ENCODE data around the gene TRIP6.
"Not testable (repeated sequence)": the region's sequence is repeated elsewhere in the genome, so short reads cannot be mapped to it uniquely, and the experiment has no call there.

The TRIP6 gene

DNA sequence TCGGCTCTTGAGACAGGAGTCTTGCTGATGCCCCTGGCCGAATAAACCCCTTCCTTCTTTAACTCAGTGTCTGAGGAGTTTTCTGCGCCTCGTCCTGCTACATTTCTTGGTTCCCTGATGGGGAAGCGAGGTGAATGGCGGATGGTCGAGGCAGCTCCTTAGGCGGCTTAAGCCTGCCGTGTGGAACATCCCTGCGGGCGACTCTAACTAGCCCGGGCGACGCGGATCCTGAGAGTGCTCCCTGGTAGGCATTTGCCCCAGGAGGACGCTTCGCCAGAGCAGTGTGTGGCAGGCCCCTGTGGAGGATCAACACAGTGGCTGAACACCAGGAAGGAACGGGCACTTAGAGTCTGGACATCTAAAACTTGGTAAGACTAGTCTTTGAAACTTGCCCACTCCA lies 27.8 kb upstream of the TRIP6 start:
- no peak for DNase-seq

DNA sequence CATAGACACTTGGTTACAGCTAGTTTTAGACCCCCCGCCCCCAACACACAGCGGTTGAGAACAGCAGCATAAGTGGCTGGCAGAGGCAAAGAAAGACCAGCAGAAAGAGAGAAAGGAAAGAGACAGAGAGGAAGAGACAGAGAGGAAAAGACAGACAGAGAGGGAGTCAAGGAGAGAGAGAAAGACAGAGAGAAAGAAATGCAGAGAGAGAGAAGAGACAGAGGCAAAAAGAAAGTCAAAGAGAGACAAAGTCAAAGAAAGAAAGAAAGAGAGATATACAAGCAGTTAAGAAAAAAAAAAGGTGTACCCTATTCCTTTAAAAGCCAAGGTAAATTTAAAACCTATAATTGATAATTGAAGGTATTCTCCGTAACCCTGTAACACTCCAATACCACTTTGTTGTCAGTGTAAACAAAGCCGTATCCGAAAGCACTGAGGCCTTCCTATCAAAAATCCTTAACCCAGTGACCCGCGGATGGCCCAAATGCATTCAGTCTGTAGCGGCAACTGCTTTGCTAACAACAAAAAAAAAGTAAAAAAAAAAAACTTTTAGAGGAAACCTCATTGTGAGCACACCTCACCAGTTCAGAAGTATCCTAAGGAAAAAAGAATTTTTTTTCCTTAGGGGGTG lies 26.6 kb upstream of the TRIP6 start:
- no peak for DNase-seq

DNA sequence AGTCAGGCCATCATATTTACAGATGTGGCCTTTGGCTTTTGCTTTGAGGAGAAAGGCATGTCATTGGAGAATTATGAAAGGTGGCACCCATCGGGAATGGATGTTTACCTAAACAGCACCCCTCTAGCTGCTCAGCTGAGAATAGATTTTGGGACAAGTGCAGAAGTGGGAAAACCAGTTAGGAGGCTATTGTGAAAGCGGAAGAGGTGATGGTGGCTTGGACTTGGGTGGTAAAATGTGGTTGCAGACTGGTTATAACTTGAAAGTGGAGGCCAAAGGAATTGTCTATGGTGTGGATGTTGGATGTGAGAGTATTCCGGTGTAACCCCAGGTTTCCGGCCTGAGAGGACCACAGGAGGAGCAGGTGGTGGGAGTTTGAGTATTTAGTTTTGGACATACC lies 19.8 kb upstream of the TRIP6 start:
- DNase-seq: no peak

DNA sequence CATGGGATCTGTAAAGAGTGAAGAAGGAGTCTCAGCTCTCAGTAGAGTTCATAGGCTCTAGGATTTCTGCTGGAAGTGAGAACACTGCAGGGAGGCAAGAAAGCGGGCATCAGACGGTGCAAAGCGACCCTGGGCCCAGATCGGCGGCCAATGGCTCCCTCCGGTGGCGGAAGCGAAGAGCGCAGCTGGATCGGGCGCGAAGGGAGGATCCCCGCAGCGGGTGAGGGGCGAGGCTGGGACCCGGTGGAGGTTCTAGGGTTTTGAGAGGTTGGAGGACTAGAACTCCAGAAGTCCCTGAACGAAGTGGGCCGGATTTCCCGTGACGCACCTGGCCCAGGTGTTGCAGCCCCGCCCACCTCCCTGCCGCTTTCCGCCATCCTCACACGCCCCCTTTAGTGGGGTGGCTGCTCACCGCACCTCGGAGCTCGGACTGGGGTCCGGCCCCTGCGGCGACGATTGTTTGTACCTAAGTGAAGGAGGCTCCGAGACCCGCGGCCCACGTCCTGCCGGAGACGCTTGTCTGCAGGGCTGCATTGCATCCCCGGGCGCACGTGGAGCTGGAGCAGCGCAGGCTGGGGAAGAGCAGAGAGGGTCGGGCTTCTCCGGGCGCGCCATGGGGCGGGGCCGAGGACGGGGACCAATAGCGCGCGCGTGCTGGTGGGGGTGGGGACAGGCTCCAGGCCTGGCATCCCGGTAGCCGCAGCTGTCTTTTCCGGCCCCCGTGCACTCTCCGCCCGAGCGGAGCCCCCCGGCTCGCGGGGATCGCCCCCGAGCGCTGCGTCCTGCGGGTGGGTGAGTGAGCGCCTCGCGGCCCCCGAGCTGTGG lies 14.9 kb upstream of the TRIP6 start, which contains the start of gene SLC12A9:
Gene SLC12A9, plus strand, starts transcription at position 666 of the 825 bp plus-strand sequence. CDS start 1,485 bp downstream, outside the sequence.
- DNase-seq: peak; percentile 82

DNA sequence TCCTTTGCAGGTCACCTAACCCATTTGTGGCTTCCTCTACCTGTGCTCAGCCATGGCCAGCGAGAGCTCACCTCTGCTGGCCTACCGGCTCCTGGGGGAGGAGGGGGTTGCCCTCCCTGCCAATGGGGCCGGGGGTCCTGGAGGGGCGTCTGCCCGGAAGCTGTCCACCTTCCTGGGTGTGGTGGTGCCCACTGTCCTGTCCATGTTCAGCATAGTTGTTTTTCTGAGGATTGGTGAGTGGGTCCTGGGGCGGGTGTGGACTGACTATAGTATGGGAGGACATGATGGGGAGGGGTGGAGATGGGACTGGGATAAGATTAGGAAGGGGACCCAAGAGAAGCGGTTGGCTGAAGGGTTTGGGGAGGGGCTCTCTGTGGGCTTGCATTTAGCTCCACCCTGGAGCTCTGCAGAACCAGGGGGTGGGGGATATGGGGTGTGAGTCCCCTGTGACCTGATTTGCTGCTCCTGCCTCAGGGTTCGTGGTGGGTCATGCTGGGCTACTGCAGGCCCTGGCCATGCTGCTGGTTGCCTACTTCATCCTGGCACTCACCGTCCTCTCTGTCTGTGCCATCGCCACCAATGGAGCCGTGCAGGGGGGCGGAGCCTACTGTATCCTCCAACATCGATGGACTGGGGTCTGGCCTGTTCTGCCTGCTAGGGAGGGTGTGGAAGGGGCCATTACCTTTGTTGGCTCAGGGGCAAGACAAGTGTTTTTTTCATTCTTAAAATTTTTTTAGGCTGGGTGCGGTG lies 12.9 kb upstream of the TRIP6 start:
- no peak for DNase-seq

DNA sequence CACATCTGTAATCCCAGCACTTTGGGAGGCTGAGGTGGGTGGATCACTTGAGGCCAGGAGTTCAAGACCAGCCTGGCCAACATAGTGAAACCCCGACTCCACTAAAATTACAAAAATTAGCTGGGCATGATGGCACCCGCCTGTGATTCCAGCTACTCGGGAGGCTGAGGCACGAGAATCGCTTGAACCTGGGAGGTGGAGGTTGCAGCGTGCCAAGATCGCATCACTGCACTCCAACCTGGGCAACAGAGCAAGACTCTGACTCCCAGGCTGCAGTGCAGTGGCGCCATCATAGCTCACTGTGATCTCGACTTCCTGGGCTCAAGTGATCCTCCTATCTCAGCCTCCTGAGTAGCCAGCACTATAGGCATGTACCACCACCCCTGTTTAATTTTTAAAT lies 12.3 kb upstream of the TRIP6 start:
- not testable (repeated sequence) for DNase-seq

DNA sequence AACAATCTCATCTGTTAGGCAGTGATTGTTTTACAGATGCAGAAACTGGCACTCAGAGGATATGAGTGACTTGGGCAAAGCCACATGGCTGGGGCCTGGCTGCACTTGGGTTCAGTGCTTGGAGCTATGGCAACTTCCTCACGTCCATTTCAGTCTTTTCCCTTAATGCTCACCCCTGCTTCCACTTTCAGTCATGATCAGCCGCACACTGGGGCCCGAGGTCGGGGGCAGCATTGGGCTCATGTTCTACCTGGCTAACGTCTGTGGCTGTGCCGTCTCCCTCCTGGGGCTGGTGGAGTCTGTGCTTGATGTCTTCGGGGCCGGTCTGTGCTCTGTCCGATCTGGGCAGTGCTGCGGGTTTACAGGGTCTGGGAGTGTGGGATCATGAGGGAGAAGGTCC lies 11.7 kb upstream of the TRIP6 start:
- no peak for DNase-seq

DNA sequence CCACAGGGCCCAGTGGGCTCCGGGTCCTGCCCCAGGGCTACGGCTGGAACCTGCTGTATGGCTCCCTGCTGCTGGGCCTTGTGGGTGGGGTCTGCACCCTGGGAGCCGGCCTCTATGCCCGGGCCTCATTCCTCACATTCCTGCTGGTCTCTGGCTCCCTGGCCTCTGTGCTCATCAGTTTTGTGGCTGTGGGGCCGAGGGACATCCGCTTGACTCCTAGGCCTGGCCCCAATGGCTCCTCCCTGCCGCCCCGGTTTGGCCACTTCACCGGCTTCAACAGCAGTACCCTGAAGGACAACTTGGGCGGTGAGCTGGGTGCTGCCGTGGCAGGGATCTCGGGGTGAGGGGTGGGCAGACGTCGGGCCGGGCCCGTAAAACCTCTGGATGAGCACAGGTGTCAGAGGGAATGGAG lies 10.3 kb upstream of the TRIP6 start:
- no peak for DNase-seq

DNA sequence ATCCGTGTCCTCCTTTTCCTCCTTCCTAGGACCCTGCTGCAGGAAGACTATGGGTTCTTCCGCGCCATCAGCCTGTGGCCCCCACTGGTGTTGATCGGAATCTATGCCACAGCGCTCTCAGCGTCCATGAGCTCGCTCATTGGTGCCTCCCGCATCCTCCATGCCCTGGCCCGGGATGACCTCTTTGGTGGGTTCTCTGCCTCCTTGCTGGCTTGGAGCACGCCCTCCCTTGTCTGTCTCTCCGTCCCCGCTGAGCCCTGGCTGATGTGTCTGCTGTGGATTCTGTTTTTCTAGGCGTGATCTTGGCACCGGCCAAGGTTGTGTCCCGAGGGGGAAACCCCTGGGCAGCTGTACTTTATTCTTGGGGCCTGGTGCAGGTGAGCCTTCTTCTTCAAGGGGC lies 7.3 kb upstream of the TRIP6 start:
- no peak for DNase-seq

DNA sequence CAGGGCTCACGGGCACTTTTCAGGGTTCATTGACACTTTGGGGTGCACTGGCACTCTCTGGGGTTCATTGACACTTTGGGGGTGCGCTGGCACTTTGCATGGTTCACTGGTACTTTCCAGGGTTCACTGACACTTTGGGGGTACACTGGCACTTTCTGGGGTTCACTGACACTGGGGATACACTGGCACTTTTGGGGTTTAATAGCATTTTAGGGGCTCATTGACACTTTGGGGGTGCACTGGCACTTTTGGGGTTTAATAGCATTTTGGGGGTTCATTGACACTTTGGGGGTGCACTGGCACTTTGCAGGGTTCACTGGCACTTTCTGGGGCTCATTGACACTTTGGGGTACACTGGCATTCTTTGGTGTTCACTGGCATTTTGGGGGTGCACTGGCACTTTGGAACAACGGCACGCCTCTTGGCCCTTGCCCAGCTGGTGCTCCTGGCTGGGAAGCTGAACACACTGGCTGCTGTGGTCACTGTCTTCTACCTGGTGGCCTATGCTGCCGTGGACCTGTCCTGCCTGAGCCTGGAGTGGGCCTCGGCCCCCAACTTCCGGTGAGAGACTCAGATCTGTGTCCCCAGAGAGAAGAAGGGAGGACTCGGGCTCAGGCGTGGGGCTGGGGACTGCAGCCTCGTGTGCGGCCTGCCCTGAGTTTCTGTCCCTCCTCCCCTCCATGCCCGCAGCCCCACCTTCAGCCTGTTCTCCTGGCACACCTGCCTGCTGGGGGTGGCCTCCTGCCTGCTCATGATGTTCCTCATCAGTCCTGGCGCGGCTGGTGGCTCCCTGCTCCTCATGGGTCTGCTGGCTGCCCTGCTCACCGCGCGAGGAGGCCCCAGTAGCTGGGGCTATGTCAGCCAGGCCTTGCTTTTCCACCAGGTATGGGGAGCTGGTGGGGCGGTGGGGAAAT lies 6.2 kb upstream of the TRIP6 start:
- no peak for DNase-seq

DNA sequence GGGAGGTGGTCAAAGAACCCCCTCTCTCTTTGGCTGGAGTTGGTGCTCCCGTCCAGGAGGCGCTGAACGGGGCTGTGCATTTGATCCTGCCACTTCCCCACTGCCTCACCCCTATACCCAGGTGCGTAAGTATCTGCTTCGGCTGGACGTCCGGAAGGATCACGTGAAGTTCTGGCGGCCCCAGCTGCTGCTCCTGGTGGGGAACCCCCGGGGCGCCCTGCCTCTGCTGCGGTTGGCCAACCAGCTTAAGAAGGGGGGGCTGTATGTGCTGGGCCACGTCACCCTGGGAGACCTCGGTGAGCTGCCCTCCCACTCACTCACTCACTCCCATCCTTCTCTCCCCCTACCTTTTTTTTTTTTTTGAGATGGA lies 5.6 kb upstream of the TRIP6 start:
- DNase-seq: no peak

DNA sequence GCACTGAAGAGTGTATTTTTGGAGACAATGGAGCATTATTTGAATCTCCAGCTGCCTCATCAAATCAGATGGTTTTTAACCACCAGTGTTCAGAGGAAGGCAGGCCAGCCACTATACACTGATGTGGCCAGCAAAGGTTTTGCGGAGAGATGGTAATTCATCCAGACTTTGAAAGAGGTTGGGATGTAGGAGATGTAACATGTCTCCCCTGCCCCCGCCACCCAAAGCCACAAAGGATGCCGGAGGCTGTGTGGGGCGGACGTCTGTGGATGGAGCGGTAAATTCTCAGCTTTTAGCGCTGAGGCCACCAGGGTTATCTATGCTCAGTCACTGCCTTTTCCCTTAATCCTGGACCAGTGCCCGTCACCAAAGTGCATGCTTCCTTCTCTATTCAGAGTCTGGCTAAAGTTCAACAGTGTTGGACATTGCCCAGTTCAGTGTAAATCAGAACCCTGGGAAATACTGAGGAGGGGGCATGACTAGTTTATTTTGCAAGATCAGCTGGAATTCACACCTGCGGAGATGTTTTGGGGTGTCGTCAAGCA lies 3.7 kb upstream of the TRIP6 start:
- DNase-seq: no peak

DNA sequence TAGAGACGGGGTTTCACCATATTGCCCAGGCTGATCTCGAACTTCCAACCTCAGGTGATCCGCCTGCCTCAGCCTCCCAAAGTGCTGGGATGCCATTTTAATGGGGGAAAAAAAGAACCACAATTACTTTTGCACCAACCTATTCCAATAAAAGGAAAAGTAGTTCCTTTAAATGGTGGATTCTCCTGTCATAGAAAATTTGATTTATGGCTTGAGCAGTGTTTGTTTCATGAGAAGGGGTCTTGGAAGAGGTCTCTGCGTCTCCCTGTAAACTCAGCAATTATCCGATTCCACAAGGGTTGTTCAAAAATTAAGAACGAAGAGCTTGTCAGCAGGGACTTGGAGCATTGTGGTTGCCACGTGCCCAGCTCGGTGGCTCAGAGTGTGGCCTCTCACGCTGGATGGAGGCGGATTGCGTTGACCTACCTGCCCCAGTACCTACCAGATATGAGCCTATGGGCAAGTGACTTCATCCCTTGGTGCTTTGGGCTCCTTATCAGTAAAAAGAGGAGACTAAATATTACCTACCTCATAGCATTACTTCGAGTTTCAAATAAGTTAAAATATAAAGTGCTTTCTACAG lies 2.8 kb upstream of the TRIP6 start:
- DNase-seq: no peak

DNA sequence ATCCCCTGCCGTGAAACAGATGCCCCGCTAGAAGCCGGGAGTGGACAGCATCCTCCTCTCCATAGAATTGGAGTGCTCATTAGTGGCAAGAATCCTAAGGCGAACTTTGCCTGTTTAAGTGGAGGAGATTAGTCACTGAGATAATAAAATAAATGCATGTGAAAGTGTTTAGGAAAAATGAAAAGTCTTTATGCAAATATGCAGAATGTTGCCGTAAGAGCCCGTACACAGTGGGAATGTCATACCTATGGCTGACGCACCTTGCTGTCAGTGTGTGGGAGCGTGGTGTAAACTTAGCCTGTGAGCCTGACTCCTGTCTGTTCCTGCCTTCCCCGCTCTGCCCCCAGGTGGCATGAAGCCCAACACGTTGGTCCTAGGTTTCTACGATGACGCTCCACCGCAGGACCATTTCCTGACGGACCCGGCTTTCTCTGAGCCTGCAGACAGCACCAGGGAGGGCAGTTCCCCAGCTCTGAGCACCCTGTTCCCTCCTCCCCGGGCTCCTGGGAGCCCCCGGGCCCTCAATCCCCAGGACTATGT lies 1.7 kb upstream of the TRIP6 start:
- no peak for DNase-seq

DNA sequence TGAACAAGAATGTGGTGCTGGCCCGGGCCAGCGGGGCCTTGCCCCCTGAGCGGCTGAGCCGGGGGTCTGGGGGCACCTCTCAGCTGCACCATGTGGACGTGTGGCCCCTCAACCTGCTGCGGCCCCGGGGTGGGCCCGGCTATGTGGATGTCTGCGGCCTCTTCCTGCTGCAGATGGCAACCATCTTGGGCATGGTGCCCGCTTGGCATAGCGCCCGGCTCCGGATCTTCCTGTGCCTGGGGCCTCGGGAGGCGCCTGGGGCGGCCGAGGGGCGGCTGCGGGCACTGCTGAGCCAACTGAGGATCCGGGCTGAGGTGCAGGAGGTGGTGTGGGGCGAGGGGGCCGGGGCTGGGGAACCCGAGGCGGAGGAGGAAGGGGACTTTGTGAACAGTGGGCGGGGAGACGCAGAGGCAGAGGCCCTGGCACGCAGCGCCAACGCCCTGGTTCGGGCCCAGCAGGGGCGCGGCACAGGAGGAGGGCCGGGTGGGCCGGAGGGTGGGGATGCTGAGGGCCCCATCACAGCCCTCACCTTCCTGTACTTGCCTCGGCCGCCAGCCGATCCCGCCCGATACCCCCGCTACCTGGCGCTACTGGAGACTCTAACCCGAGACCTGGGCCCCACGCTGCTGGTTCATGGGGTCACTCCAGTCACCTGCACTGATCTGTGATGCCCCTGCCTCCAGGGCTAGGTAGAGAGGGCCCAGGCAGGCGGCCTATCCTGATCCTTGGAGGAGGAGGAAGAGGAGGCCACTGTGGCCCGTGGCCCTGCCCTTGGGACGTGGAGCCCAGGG lies 1.1 kb upstream of the TRIP6 start:
- no peak for DNase-seq

DNA sequence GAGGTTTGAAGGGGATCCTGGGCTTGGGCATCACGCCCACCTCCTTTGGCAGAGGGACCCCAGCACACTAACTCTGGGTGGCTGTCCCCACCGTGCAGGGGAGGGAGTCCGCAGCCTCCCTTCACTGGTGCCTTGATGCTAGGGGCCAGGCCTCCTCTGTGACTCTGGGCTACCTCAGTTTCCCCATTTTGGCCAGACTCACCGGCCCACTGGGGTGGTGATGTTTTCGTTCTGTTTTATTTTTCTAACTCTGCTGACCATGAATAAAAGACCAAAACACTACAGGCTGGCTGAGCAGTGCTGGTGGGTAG lies 503 bp upstream of the TRIP6 start:
- no peak for DNase-seq

DNA sequence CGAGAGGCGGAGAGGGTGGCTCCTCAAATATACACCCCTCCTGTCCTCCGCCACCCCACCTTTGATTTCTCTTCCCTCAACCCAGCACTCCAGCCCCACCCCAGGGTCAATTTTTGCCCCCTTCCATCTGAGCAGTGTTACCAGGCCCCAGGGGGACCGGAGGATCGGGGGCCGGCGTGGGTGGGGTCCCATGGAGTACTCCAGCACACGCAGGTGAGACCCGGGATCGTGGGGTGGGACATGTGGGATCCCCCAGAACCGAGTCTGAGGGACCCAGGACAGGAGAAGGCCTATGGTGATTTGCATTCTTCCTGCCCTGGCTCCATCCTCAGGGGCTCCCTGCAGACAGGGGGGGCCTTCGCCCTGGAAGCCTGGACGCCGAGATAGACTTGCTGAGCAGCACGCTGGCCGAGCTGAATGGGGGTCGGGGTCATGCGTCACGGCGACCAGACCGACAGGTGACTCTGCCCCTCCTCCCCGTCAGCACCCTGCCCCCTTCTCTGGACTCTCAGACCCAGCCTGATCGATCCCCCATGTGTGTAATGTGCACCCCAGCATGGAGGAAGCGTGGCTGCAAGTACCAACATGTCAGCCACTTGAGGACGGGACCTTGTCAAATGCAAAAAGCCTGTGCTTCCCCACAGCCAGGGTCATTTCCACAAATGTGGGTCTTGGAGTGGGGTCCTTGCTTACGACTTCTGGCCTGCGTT lies 744 bp downstream of the TRIP6 start:
- DNase-seq: no peak

DNA sequence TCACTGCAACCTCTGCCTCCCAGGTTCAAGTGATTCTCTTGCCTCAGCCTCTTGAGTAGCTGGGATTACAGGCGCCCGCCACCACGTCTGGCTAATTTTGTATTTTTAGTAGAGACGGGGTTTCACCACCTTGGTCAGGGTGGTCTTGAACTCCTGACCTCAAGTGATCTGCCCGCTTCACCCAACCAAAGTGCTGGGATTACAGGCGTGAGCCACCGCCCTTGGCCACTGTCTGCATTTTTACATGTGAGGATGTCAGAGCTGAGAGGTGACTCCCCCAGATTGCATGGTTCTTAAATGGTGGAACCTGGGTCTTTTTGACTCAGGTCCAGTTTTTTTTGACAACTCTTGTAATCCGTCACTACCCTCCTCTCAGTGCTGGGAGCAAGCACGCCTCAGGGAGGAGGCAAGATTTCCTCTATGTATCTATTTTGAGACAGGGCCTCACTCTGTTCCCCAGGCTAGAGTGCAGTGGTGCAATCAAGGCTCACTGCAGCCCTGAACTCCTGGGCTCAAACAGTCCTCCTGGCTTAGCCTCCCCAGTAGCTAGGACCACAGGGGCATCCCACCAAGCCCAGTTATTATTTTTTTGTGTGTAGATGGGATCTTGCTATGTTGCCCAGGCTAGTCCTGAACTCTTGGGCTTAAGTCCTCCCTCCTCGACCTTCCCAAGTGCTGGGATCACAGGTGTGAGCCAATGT lies 6.6 kb downstream of the TRIP6 start:
- no peak for DNase-seq

DNA sequence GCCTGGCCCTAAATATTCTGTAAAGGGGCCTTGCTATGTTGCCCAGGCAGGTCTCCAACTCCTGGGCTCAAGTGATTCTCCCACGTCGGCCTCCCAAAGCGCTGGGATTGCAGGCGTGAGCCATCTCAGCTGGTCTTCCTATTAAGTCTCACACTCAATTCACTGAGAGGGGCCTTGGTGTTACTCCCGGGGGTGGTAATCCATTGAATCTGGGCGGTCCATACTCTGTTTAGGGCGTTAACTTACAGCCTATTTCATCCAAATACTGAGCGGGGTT lies 7.1 kb downstream of the TRIP6 start:
- DNase-seq: no peak
